Osteocyte (in vitro differentiated cells): ENCODE results near the gene TSC22D2. TPM values are rescaled to one million over a fixed set of nuclear protein-coding genes. Genes with fewer than 3 reads are reported as not detected.

Experiments used
- DNase-seq: peaks from one replicate; pipeline ENCODE4 v3.0.0; 2021; ENCODE audit warnings: mixed read lengths; ENCODE audit not compliant: unreplicated experiment; ENCODE audit errors: extremely low spot score
- H3K27ac Mint-ChIP-seq: one replicate; pipeline ENCODE4 v1.8.0; 2021; ENCODE audit warnings: mild to moderate bottlenecking, mixed read lengths; ENCODE audit not compliant: unreplicated experiment
- H3K27me3 Mint-ChIP-seq: one replicate; pipeline ENCODE4 v1.8.0; 2021; ENCODE audit warnings: mixed read lengths; ENCODE audit not compliant: unreplicated experiment
- H3K36me3 Mint-ChIP-seq: one replicate; pipeline ENCODE4 v1.8.0; 2021; ENCODE audit warnings: mixed read lengths; ENCODE audit not compliant: unreplicated experiment
- H3K4me1 Mint-ChIP-seq: one replicate; pipeline ENCODE4 v1.8.0; 2021; ENCODE audit warnings: mixed read lengths; ENCODE audit not compliant: unreplicated experiment
- H3K4me3 Mint-ChIP-seq: one replicate; pipeline ENCODE4 v1.8.0; 2021; ENCODE audit warnings: mild to moderate bottlenecking, moderate library complexity, mixed read lengths; ENCODE audit not compliant: unreplicated experiment
- H3K9me3 Mint-ChIP-seq: one replicate; pipeline ENCODE4 v1.8.0; 2021; ENCODE audit warnings: mixed read lengths; ENCODE audit not compliant: unreplicated experiment
- total RNA-seq: library from RNA; stranded (reverse); gene quantifications from 2 replicates; pipeline ENCODE4 v1.2.1, GENCODE V29; 2021
- TF ChIP-seq, protein P1 (sequence below): fragments of 200-600 bp; sonication (generic); IDR thresholded peaks from 2 replicates; pipeline ENCODE4 v1.5.0; 2021; ENCODE audit warnings: antibody characterized with exemption, mild to moderate bottlenecking, moderate library complexity

TSC22D2 gene
- total RNA-seq, 1 donor from 2014 or later, result 51.3 TPM

DNA sequence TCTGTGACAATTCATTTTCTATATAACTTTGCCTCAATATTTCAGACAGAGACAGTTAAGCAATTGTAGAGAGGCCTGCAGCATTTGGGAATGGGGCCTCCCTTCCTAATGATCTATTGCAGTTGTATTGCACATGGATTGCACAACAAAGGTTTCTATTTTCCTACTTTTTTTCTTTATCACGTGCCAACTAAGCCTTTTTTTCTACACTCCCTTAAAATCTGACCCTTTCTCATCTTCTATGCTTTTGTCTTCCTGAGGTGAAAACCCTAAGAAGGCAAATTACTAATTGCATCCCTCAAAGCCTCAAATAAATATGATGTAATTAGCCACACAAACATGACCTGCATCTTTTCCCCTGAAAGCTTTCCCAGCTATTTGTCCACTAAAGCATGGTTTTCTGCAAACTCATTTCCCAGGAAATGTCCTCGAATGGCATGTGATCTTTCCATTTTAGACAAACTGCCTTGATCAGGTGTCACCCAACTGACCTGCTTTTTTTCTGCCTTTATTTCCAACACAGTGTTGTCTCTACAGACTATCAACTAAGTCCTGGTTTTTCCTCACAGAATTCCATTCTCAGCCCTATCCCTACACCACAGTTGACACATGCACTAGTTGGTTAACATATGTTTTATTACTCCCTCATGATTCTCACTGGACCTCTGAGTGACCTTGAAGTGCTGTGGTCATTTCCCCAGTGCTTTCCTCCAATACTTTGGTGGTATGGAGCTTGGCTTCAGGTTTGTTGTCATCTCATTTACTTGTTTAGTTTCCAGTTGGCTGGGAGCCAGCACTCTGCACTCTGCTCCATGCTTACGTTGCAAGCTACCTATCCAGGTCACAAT lies 31.9 kb upstream of the TSC22D2 start:
- Mint-ChIP-seq H3K4me1 (peaks cover 49% of the 10 kb centered on the region), H3K4me3 (no peak overlapping the region), H3K27ac (peak overlapping the region; percentile 35), H3K27me3 (no peaks in the 10 kb centered on the region), H3K36me3 (no peaks in the 10 kb centered on the region), H3K9me3 (no peaks in the 10 kb centered on the region)
- TF ChIP-seq, protein P1, sequence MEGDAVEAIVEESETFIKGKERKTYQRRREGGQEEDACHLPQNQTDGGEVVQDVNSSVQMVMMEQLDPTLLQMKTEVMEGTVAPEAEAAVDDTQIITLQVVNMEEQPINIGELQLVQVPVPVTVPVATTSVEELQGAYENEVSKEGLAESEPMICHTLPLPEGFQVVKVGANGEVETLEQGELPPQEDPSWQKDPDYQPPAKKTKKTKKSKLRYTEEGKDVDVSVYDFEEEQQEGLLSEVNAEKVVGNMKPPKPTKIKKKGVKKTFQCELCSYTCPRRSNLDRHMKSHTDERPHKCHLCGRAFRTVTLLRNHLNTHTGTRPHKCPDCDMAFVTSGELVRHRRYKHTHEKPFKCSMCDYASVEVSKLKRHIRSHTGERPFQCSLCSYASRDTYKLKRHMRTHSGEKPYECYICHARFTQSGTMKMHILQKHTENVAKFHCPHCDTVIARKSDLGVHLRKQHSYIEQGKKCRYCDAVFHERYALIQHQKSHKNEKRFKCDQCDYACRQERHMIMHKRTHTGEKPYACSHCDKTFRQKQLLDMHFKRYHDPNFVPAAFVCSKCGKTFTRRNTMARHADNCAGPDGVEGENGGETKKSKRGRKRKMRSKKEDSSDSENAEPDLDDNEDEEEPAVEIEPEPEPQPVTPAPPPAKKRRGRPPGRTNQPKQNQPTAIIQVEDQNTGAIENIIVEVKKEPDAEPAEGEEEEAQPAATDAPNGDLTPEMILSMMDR, result no peak
- DNase-seq, result no peak

DNA sequence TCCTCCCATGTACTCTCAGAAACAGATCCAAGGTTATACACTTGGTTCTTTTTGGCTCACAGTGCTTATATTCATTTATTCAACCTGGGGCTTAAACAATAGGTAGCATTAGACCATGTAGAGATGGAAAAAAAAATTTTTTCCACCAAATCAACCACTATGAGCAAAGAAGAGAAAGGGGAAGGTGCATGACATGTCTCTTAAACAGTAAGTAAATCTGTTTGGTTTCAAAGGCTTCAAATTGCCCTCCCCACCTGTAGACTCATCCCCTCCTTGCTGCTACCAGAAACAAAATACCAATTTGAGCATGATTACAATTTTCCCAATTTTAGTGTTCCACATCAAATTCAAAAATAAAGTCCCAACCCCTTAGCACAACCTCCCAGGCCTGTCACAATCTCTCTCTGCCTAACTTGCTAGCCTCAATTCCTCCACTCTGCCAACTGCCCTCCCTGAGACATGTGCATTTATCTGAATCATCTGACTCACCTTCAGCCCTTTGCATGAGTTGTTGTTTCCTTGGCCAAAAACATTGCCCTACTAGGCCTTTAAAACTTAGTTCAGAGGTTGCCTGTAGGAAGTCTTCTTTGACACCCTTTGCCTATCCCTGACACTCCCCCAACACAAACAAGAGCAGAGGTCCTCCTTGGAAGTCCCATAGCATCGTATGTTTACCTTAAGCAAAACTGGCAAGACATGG lies 30.3 kb upstream of the TSC22D2 start:
- Mint-ChIP-seq H3K4me3 (no peak overlapping the region), H3K4me1 (peaks cover 33% of the 10 kb centered on the region), H3K27me3 (no peaks in the 10 kb centered on the region), H3K36me3 (no peaks in the 10 kb centered on the region), H3K27ac (no peak overlapping the region), H3K9me3 (no peaks in the 10 kb centered on the region)
- DNase-seq, result no peak
- TF ChIP-seq, protein P1, result no peak

DNA sequence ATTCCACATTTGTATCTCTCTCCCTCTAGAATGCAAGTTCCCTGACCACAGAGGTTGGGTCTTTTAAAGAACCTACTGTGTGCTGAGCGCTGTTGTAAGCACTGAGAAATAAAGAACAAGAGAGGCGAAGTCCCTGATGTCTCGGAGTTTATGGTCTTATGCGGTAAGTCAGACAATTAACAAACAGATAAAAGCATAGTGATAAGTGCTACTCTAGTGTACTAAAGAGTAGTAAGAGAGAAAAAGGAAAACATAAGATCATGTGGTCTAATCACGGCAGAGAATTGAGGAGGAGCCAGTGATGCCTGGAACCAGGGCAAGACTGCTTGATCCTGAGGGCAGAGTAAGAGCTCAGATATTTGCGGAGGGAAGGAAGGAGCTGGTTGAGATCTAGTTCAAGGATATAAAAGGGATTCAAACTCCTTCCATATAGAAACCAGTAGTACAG lies 29.8 kb upstream of the TSC22D2 start:
- Mint-ChIP-seq H3K4me1 (peaks cover 31% of the 10 kb centered on the region), H3K27me3 (no peaks in the 10 kb centered on the region), H3K27ac (no peak overlapping the region), H3K36me3 (no peaks in the 10 kb centered on the region), H3K9me3 (no peaks in the 10 kb centered on the region), H3K4me3 (no peak overlapping the region)
- no peak for DNase-seq
- TF ChIP-seq, protein P1, result no peak

DNA sequence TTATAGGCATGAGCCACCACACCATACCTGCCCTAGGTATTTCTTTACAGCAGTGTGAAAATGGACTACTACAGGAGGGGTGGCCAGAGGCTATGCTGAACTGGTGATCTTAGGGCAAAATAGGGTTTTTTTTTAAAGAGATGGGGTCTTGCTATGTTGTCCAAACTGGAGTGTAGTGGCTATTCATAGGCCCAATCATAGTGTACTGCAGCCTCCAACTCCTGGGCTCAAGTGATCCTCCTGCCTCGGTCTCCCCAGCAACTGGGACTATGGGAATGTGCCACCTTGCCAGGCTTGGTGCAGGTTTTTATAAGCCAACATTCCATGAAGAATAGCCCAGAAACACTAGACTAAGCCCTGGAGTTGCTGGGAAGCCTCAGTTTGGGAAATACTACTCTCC lies 28.6 kb upstream of the TSC22D2 start:
- Mint-ChIP-seq H3K27ac (no peak overlapping the region), H3K27me3 (no peaks in the 10 kb centered on the region), H3K9me3 (no peaks in the 10 kb centered on the region), H3K4me1 (peaks cover 25% of the 10 kb centered on the region), H3K4me3 (no peak overlapping the region), H3K36me3 (no peaks in the 10 kb centered on the region)
- TF ChIP-seq, protein P1, result no peak
- DNase-seq, result no peak
